ENCODE measurements around the gene ABL1.

Gene ABL1

DNA sequence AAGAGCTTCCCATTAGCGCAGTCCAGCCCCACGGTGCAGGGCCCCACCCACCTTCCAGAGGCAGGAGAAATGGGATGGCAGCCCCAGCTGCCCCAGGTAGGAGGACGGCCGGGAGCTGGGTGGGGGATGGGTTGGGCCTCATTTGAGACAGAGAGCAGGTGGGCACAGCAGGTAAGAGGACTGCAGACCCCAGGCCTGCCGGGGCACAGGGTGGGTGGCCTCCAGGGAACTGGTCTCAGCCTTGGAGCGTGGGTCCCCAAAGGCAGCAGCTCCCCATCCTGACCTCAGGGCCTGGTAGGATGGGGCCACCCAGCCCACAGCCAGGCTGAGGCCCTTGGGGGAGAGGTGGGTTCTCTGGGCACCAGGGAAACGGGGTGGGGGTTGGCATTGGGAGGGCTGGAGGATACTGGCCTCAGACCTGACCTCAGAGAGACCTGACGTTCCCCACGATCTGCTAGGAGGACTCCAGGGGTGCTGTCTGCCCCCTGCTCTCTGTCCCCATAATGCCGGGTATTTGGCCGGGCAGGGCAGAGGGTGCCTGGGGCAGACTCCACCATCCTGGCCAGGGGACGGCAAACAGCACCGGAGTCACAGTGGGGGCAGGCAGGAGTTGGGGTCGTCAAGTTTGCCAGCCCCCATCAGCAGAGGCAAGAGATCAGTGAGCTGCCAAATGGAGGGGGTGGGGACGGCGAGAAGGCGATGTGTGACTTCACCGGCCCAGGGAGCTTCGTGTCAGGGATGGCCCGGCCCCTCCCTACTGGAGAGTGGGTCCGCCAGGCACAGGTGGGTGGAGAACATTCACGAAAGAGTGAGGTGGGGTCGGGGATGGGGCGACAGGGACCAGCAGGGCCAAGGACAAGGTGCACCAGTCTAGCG is 68.4 kb downstream of the ABL1 start:
- ATAC-seq, result no peak
- TF ChIP-seq ZFP3 (CRISPR knock-in tag; IDR thresholded peaks at IDR 0.05) (no peak), ISL1 (CRISPR knock-in tag; IDR thresholded peaks at IDR 0.05) (no peak), TCF4 (CRISPR knock-in tag; IDR thresholded peaks at IDR 0.05; ENCODE audit: borderline replicate concordance) (no peak), TOX (CRISPR knock-in tag; IDR thresholded peaks at IDR 0.05; ENCODE audit: borderline replicate concordance) (no peak), ZNF70 (CRISPR knock-in tag; IDR thresholded peaks at IDR 0.05) (no peak), SNAI2 (CRISPR knock-in tag; IDR thresholded peaks at IDR 0.05) (no peak)
- TF ChIP-seq, protein P1, sequence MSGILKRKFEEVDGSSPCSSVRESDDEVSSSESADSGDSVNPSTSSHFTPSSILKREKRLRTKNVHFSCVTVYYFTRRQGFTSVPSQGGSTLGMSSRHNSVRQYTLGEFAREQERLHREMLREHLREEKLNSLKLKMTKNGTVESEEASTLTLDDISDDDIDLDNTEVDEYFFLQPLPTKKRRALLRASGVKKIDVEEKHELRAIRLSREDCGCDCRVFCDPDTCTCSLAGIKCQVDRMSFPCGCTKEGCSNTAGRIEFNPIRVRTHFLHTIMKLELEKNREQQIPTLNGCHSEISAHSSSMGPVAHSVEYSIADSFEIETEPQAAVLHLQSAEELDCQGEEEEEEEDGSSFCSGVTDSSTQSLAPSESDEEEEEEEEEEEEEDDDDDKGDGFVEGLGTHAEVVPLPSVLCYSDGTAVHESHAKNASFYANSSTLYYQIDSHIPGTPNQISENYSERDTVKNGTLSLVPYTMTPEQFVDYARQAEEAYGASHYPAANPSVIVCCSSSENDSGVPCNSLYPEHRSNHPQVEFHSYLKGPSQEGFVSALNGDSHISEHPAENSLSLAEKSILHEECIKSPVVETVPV (CRISPR knock-in tag; IDR thresholded peaks at IDR 0.05), result no peak
- TF ChIP-seq, protein P2, sequence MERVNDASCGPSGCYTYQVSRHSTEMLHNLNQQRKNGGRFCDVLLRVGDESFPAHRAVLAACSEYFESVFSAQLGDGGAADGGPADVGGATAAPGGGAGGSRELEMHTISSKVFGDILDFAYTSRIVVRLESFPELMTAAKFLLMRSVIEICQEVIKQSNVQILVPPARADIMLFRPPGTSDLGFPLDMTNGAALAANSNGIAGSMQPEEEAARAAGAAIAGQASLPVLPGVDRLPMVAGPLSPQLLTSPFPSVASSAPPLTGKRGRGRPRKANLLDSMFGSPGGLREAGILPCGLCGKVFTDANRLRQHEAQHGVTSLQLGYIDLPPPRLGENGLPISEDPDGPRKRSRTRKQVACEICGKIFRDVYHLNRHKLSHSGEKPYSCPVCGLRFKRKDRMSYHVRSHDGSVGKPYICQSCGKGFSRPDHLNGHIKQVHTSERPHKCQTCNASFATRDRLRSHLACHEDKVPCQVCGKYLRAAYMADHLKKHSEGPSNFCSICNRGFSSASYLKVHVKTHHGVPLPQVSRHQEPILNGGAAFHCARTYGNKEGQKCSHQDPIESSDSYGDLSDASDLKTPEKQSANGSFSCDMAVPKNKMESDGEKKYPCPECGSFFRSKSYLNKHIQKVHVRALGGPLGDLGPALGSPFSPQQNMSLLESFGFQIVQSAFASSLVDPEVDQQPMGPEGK (CRISPR knock-in tag; IDR thresholded peaks at IDR 0.05; ENCODE audit: borderline replicate concordance), result no peak

DNA sequence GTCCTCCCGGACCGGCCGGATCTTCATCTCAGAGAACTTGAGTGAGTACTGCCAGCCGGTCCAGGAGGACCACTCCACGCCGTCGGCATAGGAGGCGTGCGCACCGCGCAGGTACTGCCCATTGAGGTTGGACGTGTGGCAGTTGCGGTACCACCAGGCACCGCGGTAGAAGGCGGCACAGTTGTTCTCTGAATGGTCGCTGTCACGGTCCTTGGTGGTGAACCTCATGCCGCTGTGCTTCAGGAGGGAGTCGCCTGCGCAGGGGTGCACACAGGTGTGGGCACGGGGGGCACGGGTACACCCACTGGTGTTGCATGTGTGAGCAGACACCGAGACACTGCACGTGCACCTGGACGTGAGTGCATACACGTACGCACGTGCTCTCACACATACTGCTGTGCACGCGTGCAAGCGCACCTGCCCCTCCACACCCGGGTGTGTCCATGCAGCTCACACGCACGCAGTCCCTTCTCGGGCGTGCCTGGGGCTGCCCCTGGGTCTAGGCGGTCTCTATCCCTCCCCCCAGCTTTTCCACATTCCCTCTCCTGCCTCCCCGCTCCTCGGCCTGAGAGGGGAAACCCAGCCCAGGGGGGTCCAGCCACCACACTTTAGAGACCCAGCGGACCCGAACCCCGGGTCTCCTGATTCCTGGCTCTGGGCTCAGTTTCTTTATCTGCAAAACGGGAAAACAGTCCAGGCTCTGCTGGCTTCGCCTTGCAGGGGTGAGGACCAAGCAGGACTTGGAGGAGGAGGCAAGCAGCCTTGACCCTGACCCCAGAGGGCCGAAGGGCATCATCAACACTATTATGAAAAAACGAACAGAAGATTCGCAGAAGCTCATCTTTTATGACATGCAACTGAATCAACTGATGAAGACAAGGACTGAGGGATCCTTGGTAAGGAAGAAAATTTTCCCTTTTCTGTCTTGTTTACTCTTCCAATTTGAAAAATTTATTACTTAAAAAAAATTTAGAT is 69.3 kb downstream of the ABL1 start:
- ATAC-seq, result no peak
- TF ChIP-seq, protein P1 (CRISPR knock-in tag; IDR thresholded peaks at IDR 0.05), result no peak
- no peak for TF ChIP-seq ZC3H10 (CRISPR knock-in tag; IDR thresholded peaks at IDR 0.05)
- no peak for TF ChIP-seq TOX (CRISPR knock-in tag; IDR thresholded peaks at IDR 0.05; ENCODE audit: borderline replicate concordance)
- no peak for TF ChIP-seq ZNF565 (CRISPR knock-in tag; conservative IDR thresholded peaks at IDR 0.05; ENCODE audit: low read depth)
- no peak for TF ChIP-seq OSR1 (CRISPR knock-in tag; IDR thresholded peaks at IDR 0.05)
- TF ChIP-seq ISL1 (CRISPR knock-in tag; IDR thresholded peaks at IDR 0.05), result no peak
- TF ChIP-seq SNAI2 (CRISPR knock-in tag; IDR thresholded peaks at IDR 0.05), result no peak

DNA sequence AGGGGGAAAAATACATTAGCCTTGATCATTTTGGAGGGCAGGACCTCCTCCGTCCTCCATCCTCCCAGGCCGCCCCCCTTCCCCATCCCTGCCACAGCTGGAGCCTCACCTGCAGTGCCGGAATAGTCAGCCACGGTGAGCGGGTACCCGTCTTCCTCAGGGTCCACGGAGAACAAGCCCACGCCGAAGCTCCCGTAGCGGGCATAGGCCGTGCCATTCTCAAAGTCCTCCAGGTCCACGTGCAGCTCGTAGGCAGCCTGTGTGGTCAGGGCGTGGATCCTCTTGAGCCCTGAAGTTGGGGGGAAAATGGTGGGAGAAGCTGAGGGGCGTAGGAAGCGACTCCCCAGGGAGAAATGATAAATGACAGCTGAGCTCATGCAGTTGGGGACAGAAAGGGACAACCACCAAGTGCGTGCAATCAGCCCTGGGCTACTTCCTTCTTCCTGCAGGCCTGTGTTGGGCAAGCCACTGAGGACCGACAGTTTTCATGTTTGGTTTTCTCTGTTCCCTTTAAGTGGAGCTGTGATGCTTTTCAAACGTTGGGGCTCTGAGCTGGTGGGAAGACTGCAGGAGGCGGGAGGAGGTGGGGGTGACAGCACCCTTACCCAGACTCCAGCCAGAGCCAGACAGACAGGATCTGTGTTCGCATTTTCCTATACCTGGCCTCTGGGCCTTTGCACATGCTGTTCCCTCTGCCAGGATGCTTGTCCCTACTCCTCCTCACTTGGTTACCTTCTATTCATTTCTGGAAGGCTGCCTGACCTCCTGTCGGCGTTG is 70.3 kb downstream of the ABL1 start:
- no peak for ATAC-seq
- TF ChIP-seq OSR1 (CRISPR knock-in tag; IDR thresholded peaks at IDR 0.05) (no peak), ISL1 (CRISPR knock-in tag; IDR thresholded peaks at IDR 0.05) (no peak), CSDC2 (CRISPR knock-in tag; IDR thresholded peaks at IDR 0.05) (no peak)
- TF ChIP-seq, protein P2 (CRISPR knock-in tag; IDR thresholded peaks at IDR 0.05; ENCODE audit: borderline replicate concordance), result no peak

DNA sequence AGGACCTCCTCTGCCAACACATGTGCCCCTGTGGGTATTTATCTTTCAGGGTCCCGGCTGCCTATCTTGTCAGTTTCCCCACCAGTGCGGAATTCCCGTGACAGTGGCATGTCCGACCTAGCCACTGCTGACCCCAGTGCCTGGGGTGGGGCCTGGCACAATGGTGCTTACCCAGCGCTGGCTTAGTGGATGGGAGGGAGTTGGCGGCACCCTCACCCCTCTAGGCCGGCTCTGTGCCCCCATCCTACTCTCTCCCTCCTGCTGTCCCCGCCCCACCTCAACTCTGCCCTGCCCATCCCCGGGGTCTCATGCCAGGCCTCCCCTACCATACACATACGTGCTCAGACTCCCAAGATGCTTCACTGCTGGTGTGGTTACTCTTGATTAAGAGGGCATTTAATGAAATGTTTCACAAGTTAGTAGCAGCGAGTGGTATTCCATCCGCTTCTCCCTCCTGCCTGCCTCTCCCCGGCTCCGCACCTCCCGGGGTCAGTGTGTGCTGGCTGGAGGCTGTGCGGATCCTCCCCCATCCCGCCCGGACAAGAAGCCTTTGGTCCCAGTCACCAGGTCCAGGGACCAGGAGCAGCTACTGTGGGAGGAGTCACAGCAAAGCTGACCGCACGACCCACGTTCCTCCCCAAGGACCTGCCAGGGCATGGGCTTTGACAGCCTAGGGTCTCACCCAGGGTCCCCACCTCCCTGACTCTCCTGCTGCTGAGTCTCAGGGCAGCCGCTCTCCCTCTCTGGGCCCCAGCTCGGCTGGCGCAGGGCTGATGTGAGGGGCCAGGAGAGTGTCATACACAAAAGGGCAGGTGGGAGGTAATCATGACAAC is 71.1 kb downstream of the ABL1 start:
- no peak for ATAC-seq
- TF ChIP-seq CSDC2 (CRISPR knock-in tag; IDR thresholded peaks at IDR 0.05), result no peak
- TF ChIP-seq, protein P2 (CRISPR knock-in tag; IDR thresholded peaks at IDR 0.05; ENCODE audit: borderline replicate concordance), result no peak
- TF ChIP-seq, protein P3, sequence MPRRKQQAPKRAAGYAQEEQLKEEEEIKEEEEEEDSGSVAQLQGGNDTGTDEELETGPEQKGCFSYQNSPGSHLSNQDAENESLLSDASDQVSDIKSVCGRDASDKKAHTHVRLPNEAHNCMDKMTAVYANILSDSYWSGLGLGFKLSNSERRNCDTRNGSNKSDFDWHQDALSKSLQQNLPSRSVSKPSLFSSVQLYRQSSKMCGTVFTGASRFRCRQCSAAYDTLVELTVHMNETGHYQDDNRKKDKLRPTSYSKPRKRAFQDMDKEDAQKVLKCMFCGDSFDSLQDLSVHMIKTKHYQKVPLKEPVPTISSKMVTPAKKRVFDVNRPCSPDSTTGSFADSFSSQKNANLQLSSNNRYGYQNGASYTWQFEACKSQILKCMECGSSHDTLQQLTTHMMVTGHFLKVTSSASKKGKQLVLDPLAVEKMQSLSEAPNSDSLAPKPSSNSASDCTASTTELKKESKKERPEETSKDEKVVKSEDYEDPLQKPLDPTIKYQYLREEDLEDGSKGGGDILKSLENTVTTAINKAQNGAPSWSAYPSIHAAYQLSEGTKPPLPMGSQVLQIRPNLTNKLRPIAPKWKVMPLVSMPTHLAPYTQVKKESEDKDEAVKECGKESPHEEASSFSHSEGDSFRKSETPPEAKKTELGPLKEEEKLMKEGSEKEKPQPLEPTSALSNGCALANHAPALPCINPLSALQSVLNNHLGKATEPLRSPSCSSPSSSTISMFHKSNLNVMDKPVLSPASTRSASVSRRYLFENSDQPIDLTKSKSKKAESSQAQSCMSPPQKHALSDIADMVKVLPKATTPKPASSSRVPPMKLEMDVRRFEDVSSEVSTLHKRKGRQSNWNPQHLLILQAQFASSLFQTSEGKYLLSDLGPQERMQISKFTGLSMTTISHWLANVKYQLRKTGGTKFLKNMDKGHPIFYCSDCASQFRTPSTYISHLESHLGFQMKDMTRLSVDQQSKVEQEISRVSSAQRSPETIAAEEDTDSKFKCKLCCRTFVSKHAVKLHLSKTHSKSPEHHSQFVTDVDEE (CRISPR knock-in tag; IDR thresholded peaks at IDR 0.05), result no peak
- no peak for TF ChIP-seq ARNTL (CRISPR knock-in tag; IDR thresholded peaks at IDR 0.05; ENCODE audit: borderline replicate concordance, low read depth)
- no peak for TF ChIP-seq GLIS3 (CRISPR knock-in tag; IDR thresholded peaks at IDR 0.05)
